Upper lobe of left lung (tissue), 4 donors: ENCODE measurements around the gene PDYN.

Experiments
- CTCF ChIP-seq, 6 experiments: fragments of 450-650 bp in 4 of 6; fragments of 200-600 bp in 2 of 6; sonication (generic) in 2 of 6; IDR thresholded peaks; one replicate each; pipeline ENCODE4 v1.5.1; 2016 to 2019; ENCODE audit warnings: antibody characterized with exemption in 6 of 6
- EP300 ChIP-seq, 4 donors: sonication (generic); formaldehyde crosslinking; IDR thresholded peaks; one replicate each; pipeline ENCODE4 v1.5.1; 2017; ENCODE audit warnings: antibody characterized with exemption in 4 of 4, control low read depth in 2 of 4
- POLR2A ChIP-seq, 4 donors: fragments of 450-650 bp; IDR thresholded peaks; one replicate each; pipeline ENCODE4 v1.5.1; 2016 to 2017; ENCODE audit warnings: antibody characterized with exemption in 4 of 4, mild to moderate bottlenecking in 2 of 4
- POLR2AphosphoS5 ChIP-seq, 2 donors: sonication (generic); formaldehyde crosslinking; IDR thresholded peaks; one replicate each; pipeline ENCODE4 v1.5.1; 2017; ENCODE audit warnings: antibody characterized with exemption in 2 of 2

DNA sequence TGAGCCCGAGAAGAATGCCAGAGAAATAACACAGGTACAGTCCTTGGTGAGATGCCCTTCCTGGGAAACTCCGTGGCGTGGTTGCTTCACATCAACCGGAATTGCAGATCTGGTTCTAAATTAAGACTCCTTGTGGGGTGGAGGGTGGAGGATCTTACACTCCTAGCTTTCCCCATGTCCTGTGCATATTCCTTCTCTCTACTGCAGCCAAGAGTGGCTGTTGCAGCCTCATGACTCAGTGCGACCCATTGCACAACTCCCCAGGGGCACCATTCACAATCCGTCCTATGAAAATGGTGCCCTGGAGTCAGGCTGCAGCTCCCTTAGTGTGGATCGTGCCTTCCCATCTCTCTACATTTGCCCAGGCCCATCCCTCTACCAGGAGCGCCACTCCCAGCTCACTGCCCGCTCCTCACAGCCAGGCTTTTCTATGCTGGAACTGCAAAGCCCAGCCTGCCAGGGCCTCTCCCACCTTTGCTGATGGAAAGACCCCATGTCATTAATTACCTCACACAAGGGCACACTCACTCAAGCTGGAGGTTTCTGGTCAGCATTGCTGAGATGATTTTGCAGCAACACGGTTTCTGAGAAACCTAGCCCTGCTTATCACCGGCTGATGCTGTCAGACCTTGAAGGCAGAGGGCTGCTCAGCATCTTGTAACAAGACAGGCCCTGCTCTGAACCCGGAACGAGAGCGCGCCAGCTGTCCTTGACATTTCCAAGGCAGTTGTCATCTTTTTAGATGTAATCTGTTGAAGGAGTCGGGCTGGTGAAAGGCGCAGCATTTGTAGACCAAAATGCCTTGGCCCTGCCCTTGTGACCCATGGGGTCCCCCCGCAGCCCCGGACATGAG is 58.9 kb downstream of the PDYN start:
- no peak for TF ChIP-seq CTCF (IDR thresholded peaks at IDR 0.05)
- TF ChIP-seq POLR2A (IDR thresholded peaks at IDR 0.05): no peak
- peak; percentile 53 to 80 for TF ChIP-seq POLR2AphosphoS5 (IDR thresholded peaks at IDR 0.05)
- TF ChIP-seq EP300 (IDR thresholded peaks at IDR 0.05): no peak
